GM23338 (cell line): Measurements from ENCODE around the gene INSL3.

ENCODE experiments used
- CREB1 ChIP-seq: fragments of 250-450 bp; sonication (Bioruptor Pico); IDR thresholded peaks from 2 replicates; pipeline ENCODE4 v1.5.0; 2020; ENCODE audit warnings: low read depth, mild to moderate bottlenecking, moderate library complexity
- CTCF ChIP-seq, 2 experiments: fragments of 200-600 bp in 1 of 2; sonication (generic) in 1 of 2; conservative IDR thresholded peaks; 2 replicates each; pipeline versions ENCODE4 v1.5.1 to v1.6.1; 2016 to 2017; ENCODE audit warnings: antibody characterized with exemption in 2 of 2, low read depth in 2 of 2, mild to moderate bottlenecking in 2 of 2, moderate library complexity in 1 of 2
- ETS1 ChIP-seq: IDR thresholded peaks from 2 replicates; pipeline ENCODE4 v1.6.1; 2016; ENCODE audit warnings: antibody characterized with exemption
- EZH2 ChIP-seq: fragments of 200-600 bp; sonication (generic); IDR thresholded peaks from one replicate; pipeline ENCODE4 v1.8.0; 2017; ENCODE audit warnings: antibody characterized with exemption, mild to moderate bottlenecking, low read depth; ENCODE audit not compliant: unreplicated experiment
- EZH2phosphoT487 ChIP-seq: fragments of 200-600 bp; sonication (generic); IDR thresholded peaks from one replicate; pipeline ENCODE4 v1.8.1; 2018; ENCODE audit warnings: antibody characterized with exemption; ENCODE audit not compliant: unreplicated experiment
- JUNB ChIP-seq: IDR thresholded peaks from one replicate; pipeline ENCODE4 v1.6.1; 2016; ENCODE audit warnings: antibody characterized with exemption; ENCODE audit not compliant: unreplicated experiment
- NANOG ChIP-seq: IDR thresholded peaks from 2 replicates; pipeline ENCODE4 v1.6.1; 2016; ENCODE audit warnings: antibody characterized with exemption, borderline replicate concordance
- POLR2AphosphoS5 ChIP-seq: IDR thresholded peaks from 2 replicates; pipeline ENCODE4 v1.6.1; 2016; ENCODE audit warnings: antibody characterized with exemption, low read depth
- REST ChIP-seq: IDR thresholded peaks from one replicate; pipeline ENCODE4 v1.6.1; 2018; ENCODE audit warnings: antibody characterized with exemption; ENCODE audit not compliant: unreplicated experiment
- STAT1 ChIP-seq: IDR thresholded peaks from one replicate; pipeline ENCODE4 v1.6.1; 2016; ENCODE audit warnings: antibody characterized with exemption; ENCODE audit not compliant: unreplicated experiment
- ZNF114 ChIP-seq: fragments of 250-450 bp; sonication (Bioruptor Pico); IDR thresholded peaks from 2 replicates; pipeline ENCODE4 v1.5.0; 2020; ENCODE audit warnings: mild to moderate bottlenecking, moderate library complexity
- ZNF331 ChIP-seq: fragments of 250-450 bp; sonication (Bioruptor Pico); IDR thresholded peaks from 2 replicates; pipeline ENCODE4 v1.5.0; 2020; ENCODE audit warnings: low read depth, mild to moderate bottlenecking, moderate library complexity

GRCh38 chr19:17767559-17767958 is 53.8 kb downstream of the INSL3 start:
- TF ChIP-seq NANOG (no peak), POLR2AphosphoS5 (no peak), CTCF (conservative IDR thresholded peaks at IDR 0.05; ENCODE audit: low read depth in 2 of 2) (no peak), EZH2phosphoT487 (no peak), REST (no peak), EZH2 (no peak), ZNF114 (CRISPR knock-in tag) (no peak), JUNB (no peak), ZNF331 (CRISPR knock-in tag) (no peak), CREB1 (CRISPR knock-in tag) (no peak), ETS1 (no peak), STAT1 (no peak)
